ENCODE measurements around the gene CD4. TPM values are rescaled to one million over a fixed set of nuclear protein-coding genes. Genes with fewer than 3 reads are reported as not detected.

CD4 gene
- total RNA-seq, 4 donors from 2014 or later: 3.5 to 8.1 (median 3.9) TPM

DNA sequence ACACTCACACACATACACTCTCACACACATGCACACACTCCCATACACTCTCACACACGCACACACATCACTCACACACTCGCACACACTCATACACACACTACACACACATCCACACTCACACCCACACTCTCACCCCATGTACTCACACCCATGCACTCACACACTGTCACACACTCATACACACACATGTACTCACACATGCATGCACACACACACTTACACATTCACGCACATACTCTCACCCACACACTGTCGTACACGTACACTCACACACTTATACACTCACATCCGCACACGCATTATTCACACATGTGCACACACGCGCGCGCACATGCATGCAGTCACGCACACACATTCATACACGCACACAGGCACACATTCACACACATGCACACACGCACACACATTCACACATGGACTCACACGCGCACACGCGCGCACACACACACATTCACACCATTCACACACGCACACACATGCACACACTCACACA is 28.4 kb downstream of the CD4 start:
- intact Hi-C loops (cut with DNase I): no loop called here
- TF ChIP-seq, protein P1, sequence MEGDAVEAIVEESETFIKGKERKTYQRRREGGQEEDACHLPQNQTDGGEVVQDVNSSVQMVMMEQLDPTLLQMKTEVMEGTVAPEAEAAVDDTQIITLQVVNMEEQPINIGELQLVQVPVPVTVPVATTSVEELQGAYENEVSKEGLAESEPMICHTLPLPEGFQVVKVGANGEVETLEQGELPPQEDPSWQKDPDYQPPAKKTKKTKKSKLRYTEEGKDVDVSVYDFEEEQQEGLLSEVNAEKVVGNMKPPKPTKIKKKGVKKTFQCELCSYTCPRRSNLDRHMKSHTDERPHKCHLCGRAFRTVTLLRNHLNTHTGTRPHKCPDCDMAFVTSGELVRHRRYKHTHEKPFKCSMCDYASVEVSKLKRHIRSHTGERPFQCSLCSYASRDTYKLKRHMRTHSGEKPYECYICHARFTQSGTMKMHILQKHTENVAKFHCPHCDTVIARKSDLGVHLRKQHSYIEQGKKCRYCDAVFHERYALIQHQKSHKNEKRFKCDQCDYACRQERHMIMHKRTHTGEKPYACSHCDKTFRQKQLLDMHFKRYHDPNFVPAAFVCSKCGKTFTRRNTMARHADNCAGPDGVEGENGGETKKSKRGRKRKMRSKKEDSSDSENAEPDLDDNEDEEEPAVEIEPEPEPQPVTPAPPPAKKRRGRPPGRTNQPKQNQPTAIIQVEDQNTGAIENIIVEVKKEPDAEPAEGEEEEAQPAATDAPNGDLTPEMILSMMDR (IDR thresholded peaks at IDR 0.05): no peak
- TF ChIP-seq POLR2A (IDR thresholded peaks at IDR 0.05): no peak
- WGBS, 2 donors: 92 to 94% methylated on average over 20 of the region's 20 CpGs
- no peaks in the 10 kb centered on the region for H3K27me3 ChIP-seq
- no peaks in the 10 kb centered on the region for H3K9me3 ChIP-seq
- H3K4me1 ChIP-seq: peaks cover 0 to 12% of the 10 kb centered on the region in 2 donors
- no peak for DNase-seq
- no peak overlapping the region for H3K4me3 ChIP-seq (replicated peaks in 1 of 3)
- no peak overlapping the region for H3K27ac ChIP-seq
- H3K36me3 ChIP-seq: no peaks in the 10 kb centered on the region

DNA sequence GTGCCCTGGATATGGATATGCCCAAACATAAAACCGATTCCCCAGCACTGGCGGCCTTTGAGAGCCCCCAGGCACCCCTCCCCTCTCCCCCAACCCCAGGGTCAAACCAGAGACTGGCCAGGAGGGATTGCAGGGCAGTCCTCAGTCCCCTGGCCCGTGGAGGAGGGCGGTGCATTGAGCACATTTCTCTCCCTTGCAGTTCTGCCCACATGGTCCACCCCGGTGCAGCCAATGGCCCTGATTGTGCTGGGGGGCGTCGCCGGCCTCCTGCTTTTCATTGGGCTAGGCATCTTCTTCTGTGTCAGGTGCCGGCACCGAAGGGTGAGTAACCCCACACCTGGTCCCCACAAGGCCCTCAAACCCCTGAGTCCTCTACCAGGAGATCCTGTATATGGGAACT is 28.9 kb downstream of the CD4 start:
- DNase-seq: no peak
- WGBS, 2 donors: 61 to 63% methylated on average over 2 to 10 of the region's 10 CpGs
- TF ChIP-seq POLR2A (IDR thresholded peaks at IDR 0.05): no peak
- TF ChIP-seq, protein P1 (IDR thresholded peaks at IDR 0.05): no peak
- H3K27ac ChIP-seq: no peak overlapping the region
- no peaks in the 10 kb centered on the region for H3K9me3 ChIP-seq
- peaks cover 0 to 12% of the 10 kb centered on the region in 2 donors for H3K4me1 ChIP-seq
- H3K27me3 ChIP-seq: no peaks in the 10 kb centered on the region
- no peaks in the 10 kb centered on the region for H3K36me3 ChIP-seq
- H3K4me3 ChIP-seq (replicated peaks in 1 of 3): no peak overlapping the region
- intact Hi-C loops (cut with DNase I): no loop called here

DNA sequence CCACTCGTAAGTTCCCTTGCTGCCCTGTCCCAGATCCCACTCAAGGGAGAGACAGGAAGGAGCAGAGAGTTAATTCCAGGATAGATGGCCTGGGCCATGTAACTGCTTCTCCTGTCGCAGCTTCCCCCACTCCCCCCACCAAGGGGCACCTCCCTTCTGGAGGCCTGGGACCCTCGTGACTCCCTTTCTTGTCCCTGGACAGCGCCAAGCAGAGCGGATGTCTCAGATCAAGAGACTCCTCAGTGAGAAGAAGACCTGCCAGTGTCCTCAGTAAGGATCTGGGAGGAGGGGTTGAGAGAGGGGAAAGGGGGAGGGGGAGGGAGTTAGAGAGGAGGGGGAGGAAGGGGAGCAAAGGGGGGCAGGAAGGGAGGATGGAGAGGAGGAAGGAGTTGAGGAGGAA is 29.3 kb downstream of the CD4 start:
- H3K4me3 ChIP-seq (replicated peaks in 1 of 3): no peak overlapping the region
- no peaks in the 10 kb centered on the region for H3K27me3 ChIP-seq
- H3K4me1 ChIP-seq: peaks cover 0 to 12% of the 10 kb centered on the region in 2 donors
- H3K36me3 ChIP-seq: no peaks in the 10 kb centered on the region
- DNase-seq: no peak
- 65 to 80% methylated on average over 5 of the region's 5 CpGs for WGBS, 2 donors
- intact Hi-C loops (cut with DNase I): no loop called here
- no peak overlapping the region for H3K27ac ChIP-seq
- TF ChIP-seq POLR2A (IDR thresholded peaks at IDR 0.05): no peak
- TF ChIP-seq, protein P1 (IDR thresholded peaks at IDR 0.05): no peak
- no peaks in the 10 kb centered on the region for H3K9me3 ChIP-seq

DNA sequence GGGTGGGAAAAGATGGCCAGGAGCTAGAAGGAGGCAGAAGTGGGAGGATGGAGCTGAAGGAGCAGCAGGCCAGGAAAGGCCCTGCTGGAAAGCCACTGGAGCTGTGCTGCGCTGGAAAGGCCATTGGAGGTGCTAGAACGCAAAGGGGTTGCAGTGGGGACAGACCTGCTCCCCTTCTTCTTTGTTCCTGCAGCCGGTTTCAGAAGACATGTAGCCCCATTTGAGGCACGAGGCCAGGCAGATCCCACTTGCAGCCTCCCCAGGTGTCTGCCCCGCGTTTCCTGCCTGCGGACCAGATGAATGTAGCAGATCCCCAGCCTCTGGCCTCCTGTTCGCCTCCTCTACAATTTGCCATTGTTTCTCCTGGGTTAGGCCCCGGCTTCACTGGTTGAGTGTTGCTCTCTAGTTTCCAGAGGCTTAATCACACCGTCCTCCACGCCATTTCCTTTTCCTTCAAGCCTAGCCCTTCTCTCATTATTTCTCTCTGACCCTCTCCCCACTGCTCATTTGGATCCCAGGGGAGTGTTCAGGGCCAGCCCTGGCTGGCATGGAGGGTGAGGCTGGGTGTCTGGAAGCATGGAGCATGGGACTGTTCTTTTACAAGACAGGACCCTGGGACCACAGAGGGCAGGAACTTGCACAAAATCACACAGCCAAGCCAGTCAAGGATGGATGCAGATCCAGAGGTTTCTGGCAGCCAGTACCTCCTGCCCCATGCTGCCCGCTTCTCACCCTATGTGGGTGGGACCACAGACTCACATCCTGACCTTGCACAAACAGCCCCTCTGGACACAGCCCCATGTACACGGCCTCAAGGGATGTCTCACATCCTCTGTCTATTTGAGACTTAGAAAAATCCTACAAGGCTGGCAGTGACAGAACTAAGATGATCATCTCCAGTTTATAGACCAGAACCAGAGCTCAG is 30.0 kb downstream of the CD4 start:
- 83 to 86% methylated on average over 11 to 12 of the region's 13 CpGs for WGBS, 2 donors
- DNase-seq: no peak
- no peaks in the 10 kb centered on the region for H3K27me3 ChIP-seq
- H3K4me3 ChIP-seq (replicated peaks in 1 of 3): no peak overlapping the region
- H3K27ac ChIP-seq: no peak overlapping the region
- intact Hi-C loops (cut with DNase I): no loop called here
- no peaks in the 10 kb centered on the region for H3K36me3 ChIP-seq
- peaks cover 0 to 12% of the 10 kb centered on the region in 2 donors for H3K4me1 ChIP-seq
- H3K9me3 ChIP-seq: no peaks in the 10 kb centered on the region
- TF ChIP-seq POLR2A (IDR thresholded peaks at IDR 0.05): no peak
- TF ChIP-seq, protein P1 (IDR thresholded peaks at IDR 0.05): no peak

DNA sequence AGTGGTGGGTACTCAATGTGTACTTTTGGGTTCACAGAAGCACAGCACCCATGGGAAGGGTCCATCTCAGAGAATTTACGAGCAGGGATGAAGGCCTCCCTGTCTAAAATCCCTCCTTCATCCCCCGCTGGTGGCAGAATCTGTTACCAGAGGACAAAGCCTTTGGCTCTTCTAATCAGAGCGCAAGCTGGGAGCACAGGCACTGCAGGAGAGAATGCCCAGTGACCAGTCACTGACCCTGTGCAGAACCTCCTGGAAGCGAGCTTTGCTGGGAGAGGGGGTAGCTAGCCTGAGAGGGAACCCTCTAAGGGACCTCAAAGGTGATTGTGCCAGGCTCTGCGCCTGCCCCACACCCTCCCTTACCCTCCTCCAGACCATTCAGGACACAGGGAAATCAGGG is 30.8 kb downstream of the CD4 start:
- Histone ChIP-seq H3K27me3 (no peaks in the 10 kb centered on the region), H3K4me3 (replicated peaks in 1 of 3) (no peak overlapping the region), H3K9me3 (no peaks in the 10 kb centered on the region), H3K27ac (no peak overlapping the region), H3K4me1 (peaks cover 0 to 12% of the 10 kb centered on the region in 2 donors), H3K36me3 (no peaks in the 10 kb centered on the region)
- TF ChIP-seq, protein P1 (IDR thresholded peaks at IDR 0.05): no peak
- no peak for TF ChIP-seq POLR2A (IDR thresholded peaks at IDR 0.05)
- intact Hi-C loops (cut with DNase I): no loop called here
- no peak for DNase-seq
- 80 to 81% methylated on average over 4 to 5 of the region's 5 CpGs for WGBS, 2 donors
